Measurements from ENCODE around the gene FAM13A. TPM values are rescaled to one million over a fixed set of nuclear protein-coding genes. Genes with fewer than 3 reads are reported as not detected.

Gene FAM13A
- total RNA-seq, 1 donor from 2014 or later, result 40.3 TPM

GRCh38 chr4:89078300-89078699 is 21.3 kb upstream of the FAM13A start:
- H3K9me3 ChIP-seq (ENCODE audit: low read depth), result no peaks in the 10 kb centered on the region
- peaks cover 25% of the 10 kb centered on the region for H3K9me3 Mint-ChIP-seq
- no peaks in the 10 kb centered on the region for H3K4me1 Mint-ChIP-seq
- TF ChIP-seq EZH2phosphoT487 (IDR thresholded peaks at IDR 0.05), result no peak
- TF ChIP-seq CTCF (IDR thresholded peaks at IDR 0.05), result no peak
- TF ChIP-seq EZH2 (IDR thresholded peaks at IDR 0.05), result no peak
- no peak overlapping the region for H3K27ac Mint-ChIP-seq
- H3K27me3 Mint-ChIP-seq (ENCODE audit: insufficient read depth, low read depth), result no peaks in the 10 kb centered on the region
- H3K9ac ChIP-seq, result no peak overlapping the region
- H3K27me3 ChIP-seq, result no peaks in the 10 kb centered on the region
- H3K27ac ChIP-seq, result no peak overlapping the region
- H3K4me2 ChIP-seq, result no peak overlapping the region
- no peaks in the 10 kb centered on the region for H3K79me2 ChIP-seq (ENCODE audit: low read depth)
- no peak overlapping the region for H3K4me3 ChIP-seq
- H3K4me1 ChIP-seq, result no peaks in the 10 kb centered on the region
- DNase-seq (ENCODE audit: low spot score), result no peak
- H2AFZ ChIP-seq (replicated peaks), result no peak overlapping the region
- no peaks in the 10 kb centered on the region for H3F3A ChIP-seq (ENCODE audit: low read depth)
- no peaks in the 10 kb centered on the region for H4K20me1 ChIP-seq (ENCODE audit: low read depth)
- no peaks in the 10 kb centered on the region for H3K36me3 ChIP-seq
- no peaks in the 10 kb centered on the region for H3K36me3 Mint-ChIP-seq
- H3K4me3 Mint-ChIP-seq, result no peak overlapping the region

GRCh38 chr4:89077761-89078160 is 20.8 kb upstream of the FAM13A start:
- H3F3A ChIP-seq (ENCODE audit: low read depth), result no peaks in the 10 kb centered on the region
- no peaks in the 10 kb centered on the region for H3K27me3 ChIP-seq
- no peaks in the 10 kb centered on the region for H3K4me1 ChIP-seq
- no peaks in the 10 kb centered on the region for H3K36me3 ChIP-seq
- H3K79me2 ChIP-seq (ENCODE audit: low read depth), result no peaks in the 10 kb centered on the region
- H3K27ac Mint-ChIP-seq, result no peak overlapping the region
- H2AFZ ChIP-seq (replicated peaks), result no peak overlapping the region
- H3K27me3 Mint-ChIP-seq (ENCODE audit: insufficient read depth, low read depth), result no peaks in the 10 kb centered on the region
- DNase-seq (ENCODE audit: low spot score), result no peak
- no peak overlapping the region for H3K4me3 ChIP-seq
- H3K9me3 Mint-ChIP-seq, result peaks cover 25% of the 10 kb centered on the region
- TF ChIP-seq EZH2 (IDR thresholded peaks at IDR 0.05) (no peak), CTCF (IDR thresholded peaks at IDR 0.05) (no peak), EZH2phosphoT487 (IDR thresholded peaks at IDR 0.05) (no peak)
- H3K36me3 Mint-ChIP-seq, result no peaks in the 10 kb centered on the region
- no peak overlapping the region for H3K4me2 ChIP-seq
- no peak overlapping the region for H3K4me3 Mint-ChIP-seq
- H3K9me3 ChIP-seq (ENCODE audit: low read depth), result no peaks in the 10 kb centered on the region
- no peaks in the 10 kb centered on the region for H3K4me1 Mint-ChIP-seq
- no peak overlapping the region for H3K9ac ChIP-seq
- no peak overlapping the region for H3K27ac ChIP-seq
- no peaks in the 10 kb centered on the region for H4K20me1 ChIP-seq (ENCODE audit: low read depth)

- no peak overlapping the region for H3K4me2 ChIP-seq
- H3K4me1 ChIP-seq, result no peaks in the 10 kb centered on the region
- peaks cover 15% of the 10 kb centered on the region for H3K9me3 Mint-ChIP-seq
- H3K27ac ChIP-seq, result no peak overlapping the region
- no peak overlapping the region for H3K27ac Mint-ChIP-seq
- H4K20me1 ChIP-seq (ENCODE audit: low read depth), result no peaks in the 10 kb centered on the region
- no peaks in the 10 kb centered on the region for H3K36me3 ChIP-seq
- H3K4me3 Mint-ChIP-seq, result no peak overlapping the region
- H2AFZ ChIP-seq (replicated peaks), result no peak overlapping the region
- no peak overlapping the region for H3K9ac ChIP-seq
- no peak for DNase-seq (ENCODE audit: low spot score)
- TF ChIP-seq EZH2phosphoT487 (IDR thresholded peaks at IDR 0.05) (no peak), EZH2 (IDR thresholded peaks at IDR 0.05) (no peak), CTCF (IDR thresholded peaks at IDR 0.05) (no peak)
- no peaks in the 10 kb centered on the region for H3K27me3 ChIP-seq
- H3K36me3 Mint-ChIP-seq, result no peaks in the 10 kb centered on the region
- H3K9me3 ChIP-seq (ENCODE audit: low read depth), result no peaks in the 10 kb centered on the region
- no peak overlapping the region for H3K4me3 ChIP-seq
- H3K4me1 Mint-ChIP-seq, result no peaks in the 10 kb centered on the region
- no peaks in the 10 kb centered on the region for H3F3A ChIP-seq (ENCODE audit: low read depth)
- H3K79me2 ChIP-seq (ENCODE audit: low read depth), result no peaks in the 10 kb centered on the region
- H3K27me3 Mint-ChIP-seq (ENCODE audit: insufficient read depth, low read depth), result peaks cover 2% of the 10 kb centered on the region
These were observed 15.9 kb upstream of the FAM13A start for GRCh38 chr4:89072921-89073320.

Measured in neural progenitor cell (in vitro differentiated cells).